K562 (cell line): ENCODE measurements around the gene VPS13C.

Source experiments
- CHD2 ChIP-seq: IDR thresholded peaks from 2 replicates; pipeline ENCODE4 v1.6.1; 2011; ENCODE audit warnings: low read depth, low read length
- CTCF ChIP-seq, 3 experiments: IDR thresholded peaks in 2 of 3; conservative IDR thresholded peaks in 1 of 3; 2 replicates each; pipeline ENCODE4 v1.5.1; 2011 to 2012; ENCODE audit warnings: low read length in 3 of 3, mild to moderate bottlenecking in 3 of 3, control low read depth in 2 of 3, improper control_type of control experiment in 1 of 3, inconsistent platforms in 1 of 3, low read depth in 1 of 3, mixed read lengths in 1 of 3, moderate library complexity in 1 of 3; ENCODE audit not compliant: insufficient read depth in 2 of 3
- GTF3C2 ChIP-seq: IDR thresholded peaks from 3 replicates; pipeline ENCODE4 v1.6.1; 2011; ENCODE audit warnings: borderline replicate concordance, mild to moderate bottlenecking, moderate library complexity; ENCODE audit not compliant: insufficient read length; ENCODE audit errors: extremely low read depth
- HNRNPLL ChIP-seq: fragments of 200-400 bp; formaldehyde crosslinking; IDR thresholded peaks from 2 replicates; pipeline ENCODE4 v1.6.1; 2017; ENCODE audit warnings: low read length, low read depth, mild to moderate bottlenecking; ENCODE audit not compliant: poor library complexity, severe bottlenecking
- NFE2L1 ChIP-seq: fragments of 450-650 bp; IDR thresholded peaks from 2 replicates; pipeline ENCODE4 v1.6.1; 2016; ENCODE audit warnings: missing genetic modification characterization, low read depth, mild to moderate bottlenecking, missing compliant biosample characterization, moderate library complexity, borderline replicate concordance
- POLR2A ChIP-seq: fragments of 450-650 bp; conservative IDR thresholded peaks from 2 replicates; pipeline ENCODE4 v1.6.1; 2016
- TAF7 ChIP-seq: fragments of 450-650 bp; IDR thresholded peaks from 2 replicates; pipeline ENCODE4 v1.6.1; 2016; ENCODE audit warnings: missing genetic modification characterization, missing compliant biosample characterization
- YY1 ChIP-seq, 3 experiments: IDR thresholded peaks; 2 replicates each; pipeline ENCODE4 v1.6.1; 2011; ENCODE audit warnings: low read length in 2 of 3, mild to moderate bottlenecking in 2 of 3, moderate library complexity in 2 of 3, borderline replicate concordance in 1 of 3, control low read depth in 1 of 3, low read depth in 1 of 3; ENCODE audit not compliant: insufficient read depth in 3 of 3, insufficient replicate concordance in 2 of 3, control insufficient read depth in 1 of 3, insufficient read length in 1 of 3; ENCODE audit errors: extremely low read depth in 1 of 3
- TF ChIP-seq, protein P1 (sequence below): fragments of 450-650 bp; conservative IDR thresholded peaks from 2 replicates; pipeline ENCODE4 v1.6.1; 2016; ENCODE audit warnings: missing genetic modification characterization, low read depth, mild to moderate bottlenecking, missing compliant biosample characterization, moderate library complexity
- TF ChIP-seq, protein P2 (sequence below): sonication (generic); formaldehyde crosslinking; IDR thresholded peaks from 2 replicates; pipeline ENCODE4 v1.8.1; 2023; ENCODE audit warnings: mild to moderate bottlenecking, missing genetic modification reagents
- TF ChIP-seq, protein P3 (sequence below): fragments of 450-650 bp; conservative IDR thresholded peaks from 2 replicates; pipeline ENCODE4 v1.6.1; 2016; ENCODE audit warnings: missing genetic modification characterization, low read depth, mild to moderate bottlenecking, control low read depth, missing compliant biosample characterization
- TF ChIP-seq, protein P4 (sequence below): sonication (generic); formaldehyde crosslinking; IDR thresholded peaks from 2 replicates; pipeline ENCODE4 v1.8.0; 2022; ENCODE audit warnings: mild to moderate bottlenecking, missing genetic modification reagents, borderline replicate concordance

DNA sequence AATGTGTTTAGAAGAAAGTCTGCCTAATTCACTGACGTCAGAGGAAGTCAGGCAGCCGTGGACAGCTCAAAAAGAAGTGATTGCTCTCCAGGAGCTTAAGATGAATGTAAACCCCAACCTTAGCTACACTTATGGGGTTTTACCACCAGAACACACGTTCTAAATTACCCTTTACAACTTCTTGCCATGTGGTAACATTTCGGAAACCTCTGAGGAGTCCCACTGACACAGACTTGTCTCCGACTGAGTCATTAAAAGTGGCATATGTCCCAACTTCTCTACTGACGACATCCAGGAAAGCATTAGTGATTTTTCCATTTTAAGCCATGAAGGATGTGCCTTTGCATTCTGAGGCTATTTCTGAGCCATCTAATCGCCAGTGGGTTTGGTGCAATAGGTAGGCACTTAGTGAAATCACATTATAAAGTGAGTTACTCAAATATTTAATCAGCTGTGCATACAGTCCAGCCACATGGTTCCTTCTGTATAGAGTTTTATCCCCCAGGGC lies 38.9 kb upstream of the VPS13C start:
- TF ChIP-seq HNRNPLL (no peak), CHD2 (no peak), YY1 (IDR thresholded peaks at IDR 0.05; ENCODE audit: borderline replicate concordance in 1 of 3, control insufficient read depth in 1 of 3, extremely low read depth in 1 of 3, insufficient read depth in 3 of 3, insufficient read length in 1 of 3, insufficient replicate concordance in 2 of 3, low read depth in 1 of 3, low read length in 2 of 3) (no peak), TAF7 (tag) (no peak), NFE2L1 (no peak), CTCF (IDR thresholded peaks at IDR 0.05 in 2 of 3, conservative IDR thresholded peaks at IDR 0.05 in 1 of 3; ENCODE audit: insufficient read depth in 2 of 3, low read depth in 1 of 3, low read length in 3 of 3) (no peak), GTF3C2 (no peak), POLR2A (no peak)
- TF ChIP-seq, protein P1, sequence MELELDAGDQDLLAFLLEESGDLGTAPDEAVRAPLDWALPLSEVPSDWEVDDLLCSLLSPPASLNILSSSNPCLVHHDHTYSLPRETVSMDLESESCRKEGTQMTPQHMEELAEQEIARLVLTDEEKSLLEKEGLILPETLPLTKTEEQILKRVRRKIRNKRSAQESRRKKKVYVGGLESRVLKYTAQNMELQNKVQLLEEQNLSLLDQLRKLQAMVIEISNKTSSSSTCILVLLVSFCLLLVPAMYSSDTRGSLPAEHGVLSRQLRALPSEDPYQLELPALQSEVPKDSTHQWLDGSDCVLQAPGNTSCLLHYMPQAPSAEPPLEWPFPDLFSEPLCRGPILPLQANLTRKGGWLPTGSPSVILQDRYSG (tag), result no peak
- TF ChIP-seq, protein P2, sequence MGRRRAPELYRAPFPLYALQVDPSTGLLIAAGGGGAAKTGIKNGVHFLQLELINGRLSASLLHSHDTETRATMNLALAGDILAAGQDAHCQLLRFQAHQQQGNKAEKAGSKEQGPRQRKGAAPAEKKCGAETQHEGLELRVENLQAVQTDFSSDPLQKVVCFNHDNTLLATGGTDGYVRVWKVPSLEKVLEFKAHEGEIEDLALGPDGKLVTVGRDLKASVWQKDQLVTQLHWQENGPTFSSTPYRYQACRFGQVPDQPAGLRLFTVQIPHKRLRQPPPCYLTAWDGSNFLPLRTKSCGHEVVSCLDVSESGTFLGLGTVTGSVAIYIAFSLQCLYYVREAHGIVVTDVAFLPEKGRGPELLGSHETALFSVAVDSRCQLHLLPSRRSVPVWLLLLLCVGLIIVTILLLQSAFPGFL, result no peak
- TF ChIP-seq, protein P3, sequence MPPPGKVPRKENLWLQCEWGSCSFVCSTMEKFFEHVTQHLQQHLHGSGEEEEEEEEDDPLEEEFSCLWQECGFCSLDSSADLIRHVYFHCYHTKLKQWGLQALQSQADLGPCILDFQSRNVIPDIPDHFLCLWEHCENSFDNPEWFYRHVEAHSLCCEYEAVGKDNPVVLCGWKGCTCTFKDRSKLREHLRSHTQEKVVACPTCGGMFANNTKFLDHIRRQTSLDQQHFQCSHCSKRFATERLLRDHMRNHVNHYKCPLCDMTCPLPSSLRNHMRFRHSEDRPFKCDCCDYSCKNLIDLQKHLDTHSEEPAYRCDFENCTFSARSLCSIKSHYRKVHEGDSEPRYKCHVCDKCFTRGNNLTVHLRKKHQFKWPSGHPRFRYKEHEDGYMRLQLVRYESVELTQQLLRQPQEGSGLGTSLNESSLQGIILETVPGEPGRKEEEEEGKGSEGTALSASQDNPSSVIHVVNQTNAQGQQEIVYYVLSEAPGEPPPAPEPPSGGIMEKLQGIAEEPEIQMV (tag), result no peak
- TF ChIP-seq, protein P4, sequence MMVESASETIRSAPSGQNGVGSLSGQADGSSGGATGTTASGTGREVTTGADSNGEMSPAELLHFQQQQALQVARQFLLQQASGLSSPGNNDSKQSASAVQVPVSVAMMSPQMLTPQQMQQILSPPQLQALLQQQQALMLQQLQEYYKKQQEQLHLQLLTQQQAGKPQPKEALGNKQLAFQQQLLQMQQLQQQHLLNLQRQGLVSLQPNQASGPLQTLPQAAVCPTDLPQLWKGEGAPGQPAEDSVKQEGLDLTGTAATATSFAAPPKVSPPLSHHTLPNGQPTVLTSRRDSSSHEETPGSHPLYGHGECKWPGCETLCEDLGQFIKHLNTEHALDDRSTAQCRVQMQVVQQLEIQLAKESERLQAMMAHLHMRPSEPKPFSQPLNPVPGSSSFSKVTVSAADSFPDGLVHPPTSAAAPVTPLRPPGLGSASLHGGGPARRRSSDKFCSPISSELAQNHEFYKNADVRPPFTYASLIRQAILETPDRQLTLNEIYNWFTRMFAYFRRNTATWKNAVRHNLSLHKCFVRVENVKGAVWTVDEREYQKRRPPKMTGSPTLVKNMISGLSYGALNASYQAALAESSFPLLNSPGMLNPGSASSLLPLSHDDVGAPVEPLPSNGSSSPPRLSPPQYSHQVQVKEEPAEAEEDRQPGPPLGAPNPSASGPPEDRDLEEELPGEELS (CRISPR knock-in tag), result no peak
